GM19467 (cell line): ENCODE data around the gene PRR4.

Experiments
- ATAC-seq: cut with Tn5 transposase; IDR thresholded peaks from one replicate; pipeline ENCODE4 v1.9.1; 2021; ENCODE audit warnings: mild to moderate bottlenecking, moderate library complexity; ENCODE audit not compliant: unreplicated experiment

Gene PRR4

GRCh38 chr12:10802587-10802986 lies 46.7 kb downstream of the PRR4 start, which contains the start of gene TAS2R7:
Gene TAS2R7, minus strand, starts transcription at chr12:10802627. Its CDS starts 57 bp downstream, at chr12:10802570.
- ATAC-seq: no peak

GRCh38 chr12:10801741-10802140 lies 47.5 kb downstream of the PRR4 start:
- ATAC-seq: no peak
